Esophagus muscularis mucosa (tissue), 4 donors: Measurements from ENCODE around the gene GNA14. TPM values are rescaled to one million over a fixed set of nuclear protein-coding genes. Genes with fewer than 3 reads are reported as not detected.
A peak's percentile ranks its signal among the peaks of the same experiment; 100 is the strongest.

Source experiments
- DNase-seq: peaks from one replicate; pipeline ENCODE4 v3.0.0-alpha.2; 2017; ENCODE audit errors: extremely low spot score
- H3K27ac ChIP-seq, 4 donors: fragments of 200-600 bp; sonication (generic); replicated peaks in 1 of 4; 1 replicate in 3 of 4; 2 replicates in 1 of 4; pipeline ENCODE4 v1.5.1; 2016 to 2019; ENCODE audit warnings: mild to moderate bottlenecking in 1 of 4
- H3K27me3 ChIP-seq, 4 donors: fragments of 200-600 bp; sonication (generic); one replicate each; pipeline versions ENCODE4 v1.5.1 to v1.6.0; 2016 to 2019
- H3K36me3 ChIP-seq, 4 donors: fragments of 200-600 bp; sonication (generic); one replicate each; pipeline ENCODE4 v1.5.1; 2016 to 2019
- H3K4me1 ChIP-seq, 4 donors: fragments of 200-600 bp; sonication (generic); one replicate each; pipeline ENCODE4 v1.5.1; 2016 to 2019
- H3K4me3 ChIP-seq, 4 donors: fragments of 200-600 bp; sonication (generic); 1 replicate in 2 of 4; 2 replicates in 2 of 4; pipeline ENCODE4 v1.5.1; 2016 to 2019; ENCODE audit warnings: mild to moderate bottlenecking in 4 of 4, moderate library complexity in 1 of 4
- H3K9me3 ChIP-seq, 4 donors: fragments of 200-600 bp; sonication (generic); 1 replicate in 3 of 4; 2 replicates in 1 of 4; pipeline ENCODE4 v1.5.1; 2016 to 2019
- CTCF ChIP-seq, 3 experiments: fragments of 200-600 bp in 2 of 3; fragments of 450-650 bp in 1 of 3; sonication (generic) in 2 of 3; IDR thresholded peaks; one replicate each; pipeline ENCODE4 v1.5.1; 2017 to 2019; ENCODE audit warnings: antibody characterized with exemption in 3 of 3, mild to moderate bottlenecking in 2 of 3, moderate library complexity in 1 of 3
- EP300 ChIP-seq: sonication (generic); formaldehyde crosslinking; IDR thresholded peaks from one replicate; pipeline ENCODE4 v1.6.1; 2017; ENCODE audit warnings: antibody characterized with exemption
- POLR2A ChIP-seq: fragments of 450-650 bp; IDR thresholded peaks from one replicate; pipeline ENCODE4 v1.6.1; 2017; ENCODE audit warnings: antibody characterized with exemption, moderate library complexity, mild to moderate bottlenecking, low read depth
- POLR2AphosphoS5 ChIP-seq, 2 donors: sonication (generic); formaldehyde crosslinking; IDR thresholded peaks; one replicate each; pipeline ENCODE4 v1.6.1; 2017; ENCODE audit warnings: antibody characterized with exemption in 2 of 2
- WGBS: methylation state at CpG from one replicate; pipeline ENCODE4 v1.1.5; 2018; 5-methylcytosine and 5-hydroxymethylcytosine counted together
- intact Hi-C: fragments of 100-400 bp; cut with DNase I; formaldehyde crosslinking; loops from one replicate; pipeline ENCODE4 v1.15.1; 2023
- total RNA-seq, 4 donors: library from RNA; depleted of rRNA; stranded (reverse); fragments of >200 nt; gene quantifications; one replicate each; pipeline versions ENCODE4 v1.1.0 to v1.2.1, GENCODE V29; 2016

Gene GNA14
- total RNA-seq, 4 donors from 2014 or later = 4.7 to 9.4 (median 7.4) TPM

GRCh38 chr9:77457916-77458592, 190.1 kb downstream of the GNA14 start:
- 56% methylated on average over 14 of the region's 15 CpGs for WGBS
- no peak overlapping the region for H3K27ac ChIP-seq
- no peak overlapping the region for H3K4me3 ChIP-seq
- no peaks in the 10 kb centered on the region for H3K9me3 ChIP-seq
- TF ChIP-seq POLR2AphosphoS5 (IDR thresholded peaks at IDR 0.05) = no peak
- peak; percentile 75 to 88 (median 77) for TF ChIP-seq CTCF (IDR thresholded peaks at IDR 0.05)
- intact Hi-C loops = loop anchor here (2.0 to 5.0 kb wide), 2 partner anchors 189 to 295 kb away; partner anchors contain the start of gene GNA14
- DNase-seq = no peak
- H3K4me1 ChIP-seq = peaks cover 0 to 21% (median 11%) of the 10 kb centered on the region in 4 donors
- no peaks in the 10 kb centered on the region for H3K27me3 ChIP-seq
- H3K36me3 ChIP-seq = no peaks in the 10 kb centered on the region

- TF ChIP-seq EP300 (no peak), POLR2AphosphoS5 (IDR thresholded peaks at IDR 0.05) (peak in 1 of 2 donors; percentile 49), POLR2A (no peak), CTCF (IDR thresholded peaks at IDR 0.05) (peak; percentile 87 to 95 (median 88))
- Histone ChIP-seq H3K9me3 (no peaks in the 10 kb centered on the region), H3K36me3 (no peaks in the 10 kb centered on the region), H3K27ac (no peak overlapping the region), H3K4me3 (no peak overlapping the region), H3K27me3 (no peaks in the 10 kb centered on the region), H3K4me1 (peaks cover 0 to 21% (median 9%) of the 10 kb centered on the region in 4 donors)
- WGBS = 19% methylated on average over 10 of the region's 10 CpGs
- intact Hi-C loops = loop anchor here (2.0 to 5.0 kb wide), 2 partner anchors 190 to 296 kb away; partner anchors contain the start of gene GNA14
- DNase-seq = peak; percentile 94
These were observed 191.2 kb downstream of the GNA14 start for GRCh38 chr9:77456829-77457437.

- WGBS = 76% methylated on average over 8 of the region's 8 CpGs
- TF ChIP-seq CTCF (IDR thresholded peaks at IDR 0.05) (peak; percentile 15 to 43 (median 16)), EP300 (no peak)
- H3K27ac ChIP-seq = no peak overlapping the region
- intact Hi-C loops = loop anchor here (5.0 kb wide), 1 partner anchor 192 kb away; the partner anchor contains the start of gene GNA14
- H3K36me3 ChIP-seq = no peaks in the 10 kb centered on the region
- H3K4me1 ChIP-seq = peaks cover 0 to 21% (median 9%) of the 10 kb centered on the region in 4 donors
- no peaks in the 10 kb centered on the region for H3K27me3 ChIP-seq
- H3K4me3 ChIP-seq = no peak overlapping the region
- H3K9me3 ChIP-seq = no peaks in the 10 kb centered on the region
- DNase-seq = no peak
These were observed 192.7 kb downstream of the GNA14 start for GRCh38 chr9:77455312-77455927.

- H3K27me3 ChIP-seq = no peaks in the 10 kb centered on the region
- WGBS = 81% methylated on average over 3 of the region's 3 CpGs
- peaks cover 0 to 20% (median 9%) of the 10 kb centered on the region in 4 donors for H3K4me1 ChIP-seq
- no peak for TF ChIP-seq POLR2A
- no peak for TF ChIP-seq POLR2AphosphoS5 (IDR thresholded peaks at IDR 0.05)
- no peak for TF ChIP-seq EP300
- no peak for TF ChIP-seq CTCF (IDR thresholded peaks at IDR 0.05)
- DNase-seq = no peak
- intact Hi-C loops = loop anchor here (5.0 kb wide), 1 partner anchor 193 kb away; the partner anchor contains the start of gene GNA14
- H3K9me3 ChIP-seq = no peaks in the 10 kb centered on the region
- no peak overlapping the region for H3K27ac ChIP-seq
- no peaks in the 10 kb centered on the region for H3K36me3 ChIP-seq
- no peak overlapping the region for H3K4me3 ChIP-seq
These were observed 193.5 kb downstream of the GNA14 start for GRCh38 chr9:77454663-77455062.
